DND-41 (cell line): ENCODE results near the gene MATN1.

Source experiments
- EZH2 ChIP-seq: IDR thresholded peaks from 3 replicates; pipeline ENCODE4 v1.6.1; 2012; ENCODE audit warnings: borderline replicate concordance, low read depth, mild to moderate bottlenecking, moderate library complexity, low read length, inconsistent platforms; ENCODE audit not compliant: severe bottlenecking
- TF ChIP-seq, protein P1 (sequence below): IDR thresholded peaks from 2 replicates; pipeline ENCODE4 v1.5.1; 2012; ENCODE audit warnings: borderline replicate concordance, low read length, moderate library complexity, mild to moderate bottlenecking; ENCODE audit not compliant: poor library complexity, severe bottlenecking; ENCODE audit errors: extremely low read depth

- TF ChIP-seq EZH2: no peak
- TF ChIP-seq, protein P1, sequence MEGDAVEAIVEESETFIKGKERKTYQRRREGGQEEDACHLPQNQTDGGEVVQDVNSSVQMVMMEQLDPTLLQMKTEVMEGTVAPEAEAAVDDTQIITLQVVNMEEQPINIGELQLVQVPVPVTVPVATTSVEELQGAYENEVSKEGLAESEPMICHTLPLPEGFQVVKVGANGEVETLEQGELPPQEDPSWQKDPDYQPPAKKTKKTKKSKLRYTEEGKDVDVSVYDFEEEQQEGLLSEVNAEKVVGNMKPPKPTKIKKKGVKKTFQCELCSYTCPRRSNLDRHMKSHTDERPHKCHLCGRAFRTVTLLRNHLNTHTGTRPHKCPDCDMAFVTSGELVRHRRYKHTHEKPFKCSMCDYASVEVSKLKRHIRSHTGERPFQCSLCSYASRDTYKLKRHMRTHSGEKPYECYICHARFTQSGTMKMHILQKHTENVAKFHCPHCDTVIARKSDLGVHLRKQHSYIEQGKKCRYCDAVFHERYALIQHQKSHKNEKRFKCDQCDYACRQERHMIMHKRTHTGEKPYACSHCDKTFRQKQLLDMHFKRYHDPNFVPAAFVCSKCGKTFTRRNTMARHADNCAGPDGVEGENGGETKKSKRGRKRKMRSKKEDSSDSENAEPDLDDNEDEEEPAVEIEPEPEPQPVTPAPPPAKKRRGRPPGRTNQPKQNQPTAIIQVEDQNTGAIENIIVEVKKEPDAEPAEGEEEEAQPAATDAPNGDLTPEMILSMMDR: no peak
These were observed 38.2 kb downstream of the MATN1 start for GRCh38 chr1:30684881-30685795.
